Esophagus muscularis mucosa (tissue), 4 donors: ENCODE data around the gene MARCHF2. TPM values are rescaled to one million over a fixed set of nuclear protein-coding genes. Genes with fewer than 3 reads are reported as not detected.

Experiments used
- DNase-seq: peaks from one replicate; pipeline ENCODE4 v3.0.0-alpha.2; 2017; ENCODE audit errors: extremely low spot score
- H3K27ac ChIP-seq, 4 donors: fragments of 200-600 bp; sonication (generic); replicated peaks in 1 of 4; 1 replicate in 3 of 4; 2 replicates in 1 of 4; pipeline ENCODE4 v1.5.1; 2016 to 2019; ENCODE audit warnings: mild to moderate bottlenecking in 1 of 4
- H3K27me3 ChIP-seq, 4 donors: fragments of 200-600 bp; sonication (generic); one replicate each; pipeline versions ENCODE4 v1.5.1 to v1.6.0; 2016 to 2019
- H3K36me3 ChIP-seq, 4 donors: fragments of 200-600 bp; sonication (generic); one replicate each; pipeline ENCODE4 v1.5.1; 2016 to 2019
- H3K4me1 ChIP-seq, 4 donors: fragments of 200-600 bp; sonication (generic); one replicate each; pipeline ENCODE4 v1.5.1; 2016 to 2019
- H3K4me3 ChIP-seq, 4 donors: fragments of 200-600 bp; sonication (generic); 1 replicate in 2 of 4; 2 replicates in 2 of 4; pipeline ENCODE4 v1.5.1; 2016 to 2019; ENCODE audit warnings: mild to moderate bottlenecking in 4 of 4, moderate library complexity in 1 of 4
- H3K9me3 ChIP-seq, 4 donors: fragments of 200-600 bp; sonication (generic); 1 replicate in 3 of 4; 2 replicates in 1 of 4; pipeline ENCODE4 v1.5.1; 2016 to 2019
- CTCF ChIP-seq, 3 experiments: fragments of 200-600 bp in 2 of 3; fragments of 450-650 bp in 1 of 3; sonication (generic) in 2 of 3; IDR thresholded peaks; one replicate each; pipeline ENCODE4 v1.5.1; 2017 to 2019; ENCODE audit warnings: antibody characterized with exemption in 3 of 3, mild to moderate bottlenecking in 2 of 3, moderate library complexity in 1 of 3
- EP300 ChIP-seq: sonication (generic); formaldehyde crosslinking; IDR thresholded peaks from one replicate; pipeline ENCODE4 v1.6.1; 2017; ENCODE audit warnings: antibody characterized with exemption
- POLR2A ChIP-seq: fragments of 450-650 bp; IDR thresholded peaks from one replicate; pipeline ENCODE4 v1.6.1; 2017; ENCODE audit warnings: antibody characterized with exemption, moderate library complexity, mild to moderate bottlenecking, low read depth
- POLR2AphosphoS5 ChIP-seq, 2 donors: sonication (generic); formaldehyde crosslinking; IDR thresholded peaks; one replicate each; pipeline ENCODE4 v1.6.1; 2017; ENCODE audit warnings: antibody characterized with exemption in 2 of 2
- WGBS: methylation state at CpG from one replicate; pipeline ENCODE4 v1.1.5; 2018; 5-methylcytosine and 5-hydroxymethylcytosine counted together
- intact Hi-C: fragments of 100-400 bp; cut with DNase I; formaldehyde crosslinking; loops from one replicate; pipeline ENCODE4 v1.15.1; 2023
- total RNA-seq, 4 donors: library from RNA; depleted of rRNA; stranded (reverse); fragments of >200 nt; gene quantifications; one replicate each; pipeline versions ENCODE4 v1.1.0 to v1.2.1, GENCODE V29; 2016

Gene MARCHF2
- total RNA-seq, 4 donors from 2014 or later: 227 to 286 (median 247) TPM

- no peak overlapping the region for H3K4me3 ChIP-seq
- H3K27me3 ChIP-seq: no peaks in the 10 kb centered on the region
- TF ChIP-seq CTCF (IDR thresholded peaks at IDR 0.05) (no peak), POLR2AphosphoS5 (IDR thresholded peaks at IDR 0.05) (no peak), POLR2A (no peak), EP300 (no peak)
- 72% methylated on average over 3 of the region's 10 CpGs for WGBS
- H3K36me3 ChIP-seq: peaks cover 14 to 38% (median 37%) of the 10 kb centered on the region in 4 donors
- peaks cover 56 to 64% (median 58%) of the 10 kb centered on the region in 4 donors for H3K4me1 ChIP-seq
- peak overlapping the region in 3 of 4 donors; percentile 10 to 47 (median 38) for H3K27ac ChIP-seq
- DNase-seq: no peak
- intact Hi-C loops: no loop called here
- no peaks in the 10 kb centered on the region for H3K9me3 ChIP-seq
Measured at GRCh38 chr19:8397746-8398310, 15.3 kb upstream of the MARCHF2 start.

- DNase-seq: no peak
- peak overlapping the region in 1 of 4 donors; percentile 38 for H3K27ac ChIP-seq
- intact Hi-C loops: no loop called here
- TF ChIP-seq CTCF (IDR thresholded peaks at IDR 0.05): no peak
- no peak for TF ChIP-seq EP300
- TF ChIP-seq POLR2A: no peak
- TF ChIP-seq POLR2AphosphoS5 (IDR thresholded peaks at IDR 0.05): no peak
- 71% methylated on average over 7 of the region's 9 CpGs for WGBS
- no peaks in the 10 kb centered on the region for H3K27me3 ChIP-seq
- H3K9me3 ChIP-seq: no peaks in the 10 kb centered on the region
- H3K4me3 ChIP-seq: no peak overlapping the region
- peaks cover 51 to 59% (median 53%) of the 10 kb centered on the region in 4 donors for H3K4me1 ChIP-seq
- peaks cover 19 to 44% (median 42%) of the 10 kb centered on the region in 4 donors for H3K36me3 ChIP-seq
Measured at GRCh38 chr19:8398311-8398771, 14.8 kb upstream of the MARCHF2 start.

GRCh38 chr19:8399681-8400188, 13.4 kb upstream of the MARCHF2 start:
- TF ChIP-seq POLR2AphosphoS5 (IDR thresholded peaks at IDR 0.05) (no peak), CTCF (IDR thresholded peaks at IDR 0.05) (no peak), POLR2A (no peak), EP300 (no peak)
- H3K27me3 ChIP-seq: no peaks in the 10 kb centered on the region
- no peak overlapping the region for H3K27ac ChIP-seq
- intact Hi-C loops: no loop called here
- H3K4me3 ChIP-seq: no peak overlapping the region
- DNase-seq: no peak
- H3K4me1 ChIP-seq: peaks cover 37 to 49% (median 39%) of the 10 kb centered on the region in 4 donors
- H3K36me3 ChIP-seq: peaks cover 29 to 57% (median 56%) of the 10 kb centered on the region in 4 donors
- no peaks in the 10 kb centered on the region for H3K9me3 ChIP-seq
- 96% methylated on average over 27 of the region's 34 CpGs for WGBS

GRCh38 chr19:8401981-8402411, 11.1 kb upstream of the MARCHF2 start:
- H3K4me3 ChIP-seq: no peak overlapping the region
- 97% methylated on average over 15 of the region's 21 CpGs for WGBS
- no peaks in the 10 kb centered on the region for H3K27me3 ChIP-seq
- DNase-seq: no peak
- peaks cover 34 to 75% (median 64%) of the 10 kb centered on the region in 4 donors for H3K36me3 ChIP-seq
- H3K4me1 ChIP-seq: peaks cover 16 to 31% (median 18%) of the 10 kb centered on the region in 4 donors
- TF ChIP-seq POLR2AphosphoS5 (IDR thresholded peaks at IDR 0.05) (no peak), CTCF (IDR thresholded peaks at IDR 0.05) (no peak), POLR2A (no peak), EP300 (no peak)
- no peaks in the 10 kb centered on the region for H3K9me3 ChIP-seq
- intact Hi-C loops: no loop called here
- H3K27ac ChIP-seq: no peak overlapping the region
